ENCODE data around the gene SYT3.
A peak's percentile ranks its signal among the peaks of the same experiment; 100 is the strongest.

Gene SYT3

GRCh38 chr19:50639121-50640112, at the start of gene SYT3:
Gene SYT3 (minus strand): TSS chr19:50639881. CDS start chr19:50637411, 2,470 bp downstream.
- no peak for DNase-seq (ENCODE audit: low read depth)
- TF ChIP-seq CTCF (conservative IDR thresholded peaks at IDR 0.05; ENCODE audit: low read depth, low read length), result no peak
- peak within 1 kb of the TSS; percentile 38 for H3K4me3 ChIP-seq (ENCODE audit: low read length)

- TF ChIP-seq CTCF (conservative IDR thresholded peaks at IDR 0.05; ENCODE audit: low read depth, low read length), result no peak
- no peak for DNase-seq (ENCODE audit: low read depth)
- H3K4me3 ChIP-seq (ENCODE audit: low read length), result no peak overlapping the region
These were observed 49.1 kb upstream of the SYT3 start for GRCh38 chr19:50688766-50689165.

- DNase-seq (ENCODE audit: low read depth), result no peak
- no peak for TF ChIP-seq CTCF (conservative IDR thresholded peaks at IDR 0.05; ENCODE audit: low read depth, low read length)
- no peak overlapping the region for H3K4me3 ChIP-seq (ENCODE audit: low read length)
These were observed 46.8 kb upstream of the SYT3 start for GRCh38 chr19:50686310-50687032.

- H3K4me3 ChIP-seq (ENCODE audit: low read length), result no peak overlapping the region
- TF ChIP-seq CTCF (conservative IDR thresholded peaks at IDR 0.05; ENCODE audit: low read depth, low read length), result no peak
- no peak for DNase-seq (ENCODE audit: low read depth)
These were observed 39.8 kb upstream of the SYT3 start for GRCh38 chr19:50679177-50680125.

- no peak overlapping the region for H3K4me3 ChIP-seq (ENCODE audit: low read length)
- no peak for TF ChIP-seq CTCF (conservative IDR thresholded peaks at IDR 0.05; ENCODE audit: low read depth, low read length)
- no peak for DNase-seq (ENCODE audit: low read depth)
These were observed 38.6 kb upstream of the SYT3 start for GRCh38 chr19:50678323-50678722.

GRCh38 chr19:50677636-50678035, 38.0 kb upstream of the SYT3 start:
- DNase-seq (ENCODE audit: low read depth), result no peak
- no peak for TF ChIP-seq CTCF (conservative IDR thresholded peaks at IDR 0.05; ENCODE audit: low read depth, low read length)
- H3K4me3 ChIP-seq (ENCODE audit: low read length), result no peak overlapping the region
